GM23338 (cell line): Measurements from ENCODE around the gene ANKRD65. TPM values are rescaled to one million over a fixed set of nuclear protein-coding genes. Genes with fewer than 3 reads are reported as not detected.

Source experiments
- ATAC-seq: fragments of 200-7000 bp; cut with Tn5 transposase; 3 replicates; pipeline ENCODE4 v1.9.1; 2020
- DNase-seq: peaks from one replicate; pipeline ENCODE4 v3.0.0-alpha.2; 2015; ENCODE audit warnings: low spot score
- H2AFZ ChIP-seq: fragments of 200-600 bp; sonication (generic); 2 replicates; pipeline ENCODE4 v1.8.0; 2016; ENCODE audit warnings: antibody characterized with exemption, mild to moderate bottlenecking, moderate library complexity
- H3F3A ChIP-seq: fragments of 200-600 bp; sonication (generic); replicated peaks from 2 replicates; pipeline ENCODE4 v1.8.0; 2017; ENCODE audit warnings: antibody characterized with exemption, mixed run types, low read depth
- H3K27ac ChIP-seq: fragments of 200-600 bp; sonication (generic); 2 replicates; pipeline ENCODE4 v1.6.1; 2016; ENCODE audit warnings: low read depth
- H3K27me3 ChIP-seq: fragments of 200-600 bp; sonication (generic); 2 replicates; pipeline ENCODE4 v1.8.0; 2016; ENCODE audit warnings: mild to moderate bottlenecking, mixed run types, moderate library complexity; ENCODE audit not compliant: insufficient read depth
- H3K36me3 ChIP-seq: fragments of 200-600 bp; sonication (generic); 2 replicates; pipeline ENCODE4 v1.8.0; 2016; ENCODE audit warnings: mild to moderate bottlenecking; ENCODE audit not compliant: insufficient read depth
- H3K4me1 ChIP-seq: fragments of 200-600 bp; sonication (generic); 2 replicates; pipeline ENCODE4 v1.8.0; 2016; ENCODE audit warnings: mild to moderate bottlenecking, moderate library complexity; ENCODE audit not compliant: insufficient read depth
- H3K4me2 ChIP-seq: fragments of 200-600 bp; sonication (generic); 2 replicates; pipeline ENCODE4 v1.7.1; 2017; ENCODE audit warnings: mixed run types
- H3K4me3 ChIP-seq: fragments of 200-600 bp; sonication (generic); 2 replicates; pipeline ENCODE4 v1.6.1; 2016; ENCODE audit warnings: mixed run types
- H3K79me2 ChIP-seq: fragments of 200-600 bp; sonication (generic); replicated peaks from 2 replicates; pipeline ENCODE4 v1.8.0; 2017; ENCODE audit warnings: mild to moderate bottlenecking; ENCODE audit not compliant: insufficient read depth
- H3K9me2 ChIP-seq: fragments of 200-600 bp; sonication (generic); 2 replicates; pipeline ENCODE4 v1.8.0; 2017; ENCODE audit not compliant: insufficient read depth
- H4K20me1 ChIP-seq: fragments of 200-600 bp; sonication (generic); replicated peaks from 2 replicates; pipeline ENCODE4 v1.8.0; 2017; ENCODE audit warnings: mild to moderate bottlenecking; ENCODE audit not compliant: insufficient read depth
- H3K27ac Mint-ChIP-seq: 2 replicates; pipeline ENCODE4 v1.8.0; 2020; ENCODE audit warnings: inconsistent platforms, mild to moderate bottlenecking, moderate library complexity, mixed read lengths
- H3K27me3 Mint-ChIP-seq: 3 replicates; pipeline ENCODE4 v1.8.0; 2022; ENCODE audit warnings: low read depth, mild to moderate bottlenecking, moderate library complexity, mixed read lengths, inconsistent platforms; ENCODE audit not compliant: insufficient read depth, poor library complexity
- H3K36me3 Mint-ChIP-seq: 3 replicates; pipeline ENCODE4 v1.8.0; 2021; ENCODE audit warnings: low read depth, mild to moderate bottlenecking, inconsistent platforms, moderate library complexity, mixed read lengths
- H3K4me1 Mint-ChIP-seq: 3 replicates; pipeline ENCODE4 v1.8.0; 2020; ENCODE audit warnings: mild to moderate bottlenecking, inconsistent platforms, mixed read lengths
- H3K4me3 Mint-ChIP-seq: 3 replicates; pipeline ENCODE4 v1.8.0; 2021; ENCODE audit warnings: moderate library complexity, mild to moderate bottlenecking, inconsistent platforms, mixed read lengths
- H3K9me3 Mint-ChIP-seq: 3 replicates; pipeline ENCODE4 v1.8.0; 2020; ENCODE audit warnings: moderate library complexity, mild to moderate bottlenecking, inconsistent platforms, mixed read lengths
- CREB1 ChIP-seq: fragments of 250-450 bp; sonication (Bioruptor Pico); IDR thresholded peaks from 2 replicates; pipeline ENCODE4 v1.5.0; 2020; ENCODE audit warnings: low read depth, mild to moderate bottlenecking, moderate library complexity
- EZH2 ChIP-seq: fragments of 200-600 bp; sonication (generic); IDR thresholded peaks from one replicate; pipeline ENCODE4 v1.8.0; 2017; ENCODE audit warnings: antibody characterized with exemption, mild to moderate bottlenecking, low read depth; ENCODE audit not compliant: unreplicated experiment
- EZH2phosphoT487 ChIP-seq: fragments of 200-600 bp; sonication (generic); IDR thresholded peaks from one replicate; pipeline ENCODE4 v1.8.1; 2018; ENCODE audit warnings: antibody characterized with exemption; ENCODE audit not compliant: unreplicated experiment
- JUNB ChIP-seq: IDR thresholded peaks from one replicate; pipeline ENCODE4 v1.6.1; 2016; ENCODE audit warnings: antibody characterized with exemption; ENCODE audit not compliant: unreplicated experiment
- NANOG ChIP-seq: IDR thresholded peaks from 2 replicates; pipeline ENCODE4 v1.6.1; 2016; ENCODE audit warnings: antibody characterized with exemption, borderline replicate concordance
- POLR2AphosphoS5 ChIP-seq: IDR thresholded peaks from 2 replicates; pipeline ENCODE4 v1.6.1; 2016; ENCODE audit warnings: antibody characterized with exemption, low read depth
- STAT1 ChIP-seq: IDR thresholded peaks from one replicate; pipeline ENCODE4 v1.6.1; 2016; ENCODE audit warnings: antibody characterized with exemption; ENCODE audit not compliant: unreplicated experiment
- ZNF331 ChIP-seq: fragments of 250-450 bp; sonication (Bioruptor Pico); IDR thresholded peaks from 2 replicates; pipeline ENCODE4 v1.5.0; 2020; ENCODE audit warnings: low read depth, mild to moderate bottlenecking, moderate library complexity
- ZNF462 ChIP-seq: fragments of 250-450 bp; sonication (Bioruptor Pico); IDR thresholded peaks from 2 replicates; pipeline ENCODE4 v1.5.0; 2020; ENCODE audit warnings: mild to moderate bottlenecking, moderate library complexity
- polyA plus RNA-seq: library from polyadenylated mRNA; unstranded; fragments of >200 nt; fragmentation: Nextera tagmentation; extraction: Ambion mirVana; gene quantifications from 2 replicates; pipeline ENCODE4 v1.2.1, GENCODE V29; 2016
- total RNA-seq: library from RNA; depleted of rRNA; stranded (reverse); fragments of >200 nt; shearing (Covaris generic); gene quantifications from 2 replicates; pipeline ENCODE4 v1.2.3, GENCODE V29; 2014
- TF ChIP-seq, protein P1 (sequence below): IDR thresholded peaks from one replicate; pipeline ENCODE4 v1.6.1; 2018; ENCODE audit warnings: antibody characterized with exemption; ENCODE audit not compliant: unreplicated experiment

ANKRD65 gene
- total and polyA plus RNA-seq, 2 experiments from 2014 or later = 1.6 to 1.7 TPM

DNA sequence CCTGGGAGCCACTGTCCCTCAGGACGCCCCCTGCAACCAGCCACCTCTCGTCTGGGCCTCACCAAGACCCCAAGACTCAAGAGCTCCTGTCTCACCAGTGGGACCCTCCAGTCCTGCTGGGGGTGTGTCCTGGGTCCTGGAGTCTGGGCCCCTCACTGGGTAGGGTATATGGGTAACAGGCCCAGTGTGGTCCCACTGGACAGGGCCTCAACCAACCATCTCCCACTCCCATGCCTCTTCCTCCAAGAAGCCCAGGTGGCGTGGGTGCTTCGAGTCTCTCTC, 13.7 kb upstream of the ANKRD65 start:
- Mint-ChIP-seq H3K27ac (peak overlapping the region; percentile 92), H3K4me1 (peaks cover 36% of the 10 kb centered on the region), H3K36me3 (no peaks in the 10 kb centered on the region), H3K4me3 (peak overlapping the region; percentile 72), H3K27me3 (peaks cover 17% of the 10 kb centered on the region), H3K9me3 (peaks cover 4% of the 10 kb centered on the region; the same call in 1 of the 3 replicates)
- H3K9me2 ChIP-seq = no peaks in the 10 kb centered on the region
- TF ChIP-seq ZNF331 = no peak
- no peak for TF ChIP-seq CREB1 (CRISPR knock-in tag)
- no peak for TF ChIP-seq EZH2
- no peak for TF ChIP-seq NANOG
- no peak for TF ChIP-seq STAT1
- no peak for TF ChIP-seq EZH2phosphoT487
- TF ChIP-seq, protein P1, sequence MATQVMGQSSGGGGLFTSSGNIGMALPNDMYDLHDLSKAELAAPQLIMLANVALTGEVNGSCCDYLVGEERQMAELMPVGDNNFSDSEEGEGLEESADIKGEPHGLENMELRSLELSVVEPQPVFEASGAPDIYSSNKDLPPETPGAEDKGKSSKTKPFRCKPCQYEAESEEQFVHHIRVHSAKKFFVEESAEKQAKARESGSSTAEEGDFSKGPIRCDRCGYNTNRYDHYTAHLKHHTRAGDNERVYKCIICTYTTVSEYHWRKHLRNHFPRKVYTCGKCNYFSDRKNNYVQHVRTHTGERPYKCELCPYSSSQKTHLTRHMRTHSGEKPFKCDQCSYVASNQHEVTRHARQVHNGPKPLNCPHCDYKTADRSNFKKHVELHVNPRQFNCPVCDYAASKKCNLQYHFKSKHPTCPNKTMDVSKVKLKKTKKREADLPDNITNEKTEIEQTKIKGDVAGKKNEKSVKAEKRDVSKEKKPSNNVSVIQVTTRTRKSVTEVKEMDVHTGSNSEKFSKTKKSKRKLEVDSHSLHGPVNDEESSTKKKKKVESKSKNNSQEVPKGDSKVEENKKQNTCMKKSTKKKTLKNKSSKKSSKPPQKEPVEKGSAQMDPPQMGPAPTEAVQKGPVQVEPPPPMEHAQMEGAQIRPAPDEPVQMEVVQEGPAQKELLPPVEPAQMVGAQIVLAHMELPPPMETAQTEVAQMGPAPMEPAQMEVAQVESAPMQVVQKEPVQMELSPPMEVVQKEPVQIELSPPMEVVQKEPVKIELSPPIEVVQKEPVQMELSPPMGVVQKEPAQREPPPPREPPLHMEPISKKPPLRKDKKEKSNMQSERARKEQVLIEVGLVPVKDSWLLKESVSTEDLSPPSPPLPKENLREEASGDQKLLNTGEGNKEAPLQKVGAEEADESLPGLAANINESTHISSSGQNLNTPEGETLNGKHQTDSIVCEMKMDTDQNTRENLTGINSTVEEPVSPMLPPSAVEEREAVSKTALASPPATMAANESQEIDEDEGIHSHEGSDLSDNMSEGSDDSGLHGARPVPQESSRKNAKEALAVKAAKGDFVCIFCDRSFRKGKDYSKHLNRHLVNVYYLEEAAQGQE = no peak
- no peak for TF ChIP-seq POLR2AphosphoS5
- TF ChIP-seq ZNF462 (CRISPR knock-in tag) = no peak
- no peak for TF ChIP-seq JUNB
- no peaks in the 10 kb centered on the region for H4K20me1 ChIP-seq
- H3K27ac ChIP-seq = peak overlapping the region; percentile 63; the same call in 1 of the 2 replicates
- no peak for ATAC-seq
- no peaks in the 10 kb centered on the region for H3K27me3 ChIP-seq
- no peaks in the 10 kb centered on the region for H3K36me3 ChIP-seq
- DNase-seq = no peak
- H3K4me1 ChIP-seq = peaks cover 39% of the 10 kb centered on the region
- 0 out of 2 replicates have a peak, but pooled peaks cover 2% of the 10 kb centered on the region for H3K79me2 ChIP-seq
- no peak overlapping the region for H2AFZ ChIP-seq
- H3K4me2 ChIP-seq = peak overlapping the region; percentile 88
- peaks cover 22% of the 10 kb centered on the region for H3F3A ChIP-seq
- H3K4me3 ChIP-seq = peak overlapping the region; percentile 68; the same call in 1 of the 2 replicates
